HG03565 (cell line): ENCODE measurements around the gene DAZAP2.
"Not testable (repeated sequence)": the region's sequence is repeated elsewhere in the genome, so short reads cannot be mapped to it uniquely, and the experiment has no call there.

ENCODE experiments used
- ATAC-seq: cut with Tn5 transposase; IDR thresholded peaks from one replicate; pipeline ENCODE4 v1.9.1; 2021; ENCODE audit warnings: mild to moderate bottlenecking, moderate library complexity; ENCODE audit not compliant: unreplicated experiment

DAZAP2 gene

GRCh38 chr12:51246254-51246853, 7.7 kb downstream of the DAZAP2 start:
- no peak for ATAC-seq

GRCh38 chr12:51247523-51248206, 9.0 kb downstream of the DAZAP2 start:
- no peak for ATAC-seq

GRCh38 chr12:51253276-51253675, 14.7 kb downstream of the DAZAP2 start:
- no peak for ATAC-seq

GRCh38 chr12:51254536-51254935, 15.9 kb downstream of the DAZAP2 start:
- ATAC-seq = no peak

- ATAC-seq = not testable (repeated sequence)
Measured at GRCh38 chr12:51259600-51259999, 21.0 kb downstream of the DAZAP2 start.

GRCh38 chr12:51262758-51263177, 24.1 kb downstream of the DAZAP2 start:
- ATAC-seq = no peak

- ATAC-seq = no peak
Measured at GRCh38 chr12:51263341-51263740, 24.7 kb downstream of the DAZAP2 start.

- no peak for ATAC-seq
Measured at GRCh38 chr12:51264297-51264696, 25.7 kb downstream of the DAZAP2 start.

GRCh38 chr12:51265024-51265423, 26.4 kb downstream of the DAZAP2 start:
- ATAC-seq = no peak

- peak; percentile 22 for ATAC-seq
Measured at GRCh38 chr12:51269174-51270066, 30.8 kb downstream of the DAZAP2 start.

GRCh38 chr12:51270067-51270950, 31.7 kb downstream of the DAZAP2 start, which contains the start of gene SMAGP:
SMAGP (minus strand) TSS chr12:51270415; CDS start chr12:51269278, 1,137 bp downstream.
- peak; percentile 55 for ATAC-seq

- ATAC-seq = no peak
Measured at GRCh38 chr12:51270951-51271518, 32.4 kb downstream of the DAZAP2 start.

GRCh38 chr12:51272810-51273209, 34.2 kb downstream of the DAZAP2 start:
- not testable (repeated sequence) for ATAC-seq

- ATAC-seq = no peak
Measured at GRCh38 chr12:51275088-51275487, 36.5 kb downstream of the DAZAP2 start.

GRCh38 chr12:51281202-51281924, 42.7 kb downstream of the DAZAP2 start:
- no peak for ATAC-seq

- no peak for ATAC-seq
Measured at GRCh38 chr12:51285843-51286242, 47.2 kb downstream of the DAZAP2 start.

- ATAC-seq = not testable (repeated sequence)
Measured at GRCh38 chr12:51291603-51292513, 53.2 kb downstream of the DAZAP2 start.
